DMS53 treated with DMSO at 0.1 percent for 48 hours (cell line): Measurements from ENCODE around the gene SRP14.
A peak's percentile ranks its signal among the peaks of the same experiment; 100 is the strongest.
"Not testable (repeated sequence)": the region's sequence is repeated elsewhere in the genome, so short reads cannot be mapped to it uniquely, and the experiment has no call there.

ENCODE experiments used
- DNase-seq: peaks from one replicate; lab custom pipeline; 2025; ENCODE audit not compliant: unreplicated experiment; lab: John Stamatoyannopoulos, UW

The SRP14 gene

DNA sequence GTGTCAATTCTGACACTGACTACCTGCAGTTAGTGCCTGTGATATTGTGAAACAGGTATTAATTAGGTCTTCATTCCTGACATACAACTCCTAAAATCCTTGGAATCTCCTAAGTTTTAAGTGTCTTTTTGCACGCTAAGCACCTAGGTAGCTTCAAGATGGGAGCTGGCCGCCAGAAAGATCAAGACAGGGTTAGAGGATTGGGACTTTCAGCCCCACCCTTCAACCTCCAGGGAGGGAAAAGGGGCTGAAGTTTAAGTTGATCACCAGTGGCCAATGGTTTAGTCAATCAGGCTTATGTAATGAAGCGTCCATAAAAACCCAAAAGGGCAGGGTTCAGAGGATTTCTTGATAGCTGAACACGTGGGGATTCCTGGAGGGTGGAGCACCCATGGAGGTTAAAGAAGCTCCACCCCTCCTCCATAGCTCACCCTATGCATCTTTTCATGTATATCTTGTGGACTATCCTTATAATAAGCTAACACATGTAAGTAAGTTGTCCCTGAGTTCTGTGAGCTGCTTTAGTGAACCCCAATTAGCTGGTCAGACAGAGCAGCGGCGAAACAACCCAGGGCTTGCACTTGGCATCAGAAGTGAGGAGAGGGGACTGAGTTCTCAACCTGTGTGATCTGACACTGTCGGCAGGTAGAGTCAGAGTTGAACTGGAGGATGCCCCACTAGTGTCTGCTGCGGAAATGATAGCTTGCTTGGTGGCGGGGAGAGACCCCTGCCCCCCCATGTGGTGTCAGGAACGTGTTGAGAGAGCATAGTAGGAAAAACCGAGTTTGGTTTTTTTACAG, 12.8 kb upstream of the SRP14 start:
- no peak for DNase-seq

DNA sequence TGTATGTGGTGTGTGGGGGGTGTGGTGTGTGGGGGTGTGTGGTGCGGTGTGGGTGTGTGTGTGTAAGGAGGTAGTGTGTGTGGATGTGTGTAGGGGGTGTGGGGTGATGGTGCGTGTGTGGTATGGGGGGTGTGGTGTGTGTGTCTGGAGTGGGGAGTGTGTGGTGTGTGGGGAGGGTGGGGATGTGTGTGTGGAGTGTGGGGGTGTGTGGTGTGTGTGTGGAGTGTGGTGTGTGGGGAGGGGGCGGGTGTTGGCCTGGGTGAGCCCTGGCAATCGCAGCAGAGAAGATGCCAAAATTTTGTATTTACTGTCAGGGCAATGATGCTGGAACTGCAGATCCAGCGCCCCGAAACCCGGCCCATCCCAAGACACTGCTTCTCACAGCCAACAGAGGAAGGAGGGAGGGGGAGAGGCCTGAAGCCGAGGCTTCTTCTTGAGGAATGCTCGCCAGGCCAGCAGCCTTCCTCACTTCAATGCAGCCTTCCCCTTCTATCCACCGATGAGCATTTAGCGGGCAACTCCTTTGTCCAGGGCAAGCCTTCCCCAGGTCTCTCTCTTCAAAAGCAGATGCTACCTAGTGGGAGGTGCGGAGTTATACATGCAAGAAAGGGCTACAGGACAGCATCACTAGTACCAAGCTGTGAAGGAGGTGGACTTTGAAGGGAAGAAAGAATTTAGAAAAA, 11.9 kb upstream of the SRP14 start:
- no peak for DNase-seq

DNA sequence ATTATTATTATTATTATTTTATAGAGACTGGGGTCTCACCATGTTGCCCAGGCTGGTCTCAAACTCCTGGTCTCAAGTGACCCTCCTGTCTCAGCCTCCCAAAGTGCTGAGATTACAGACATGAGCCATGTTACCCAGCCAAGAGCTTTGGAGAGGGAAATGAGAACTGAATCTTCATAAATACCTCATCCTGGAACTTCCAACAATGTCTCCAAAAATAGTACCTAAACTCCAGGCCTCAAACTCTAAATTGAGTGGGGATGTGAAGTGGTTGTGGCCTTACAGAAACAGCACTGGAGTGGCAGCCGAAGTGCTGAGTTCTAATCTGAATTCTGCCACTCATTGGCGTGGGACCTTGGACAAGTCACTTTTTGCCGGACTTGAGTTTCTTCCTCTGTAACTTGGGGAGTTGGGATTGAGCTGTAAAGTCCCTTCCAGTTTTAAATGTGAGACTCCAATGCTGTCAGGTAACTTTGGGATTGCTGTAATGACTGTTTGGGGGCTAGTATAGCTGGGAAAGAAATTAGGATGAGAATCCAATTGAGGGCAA, 10.0 kb upstream of the SRP14 start:
- no peak for DNase-seq

DNA sequence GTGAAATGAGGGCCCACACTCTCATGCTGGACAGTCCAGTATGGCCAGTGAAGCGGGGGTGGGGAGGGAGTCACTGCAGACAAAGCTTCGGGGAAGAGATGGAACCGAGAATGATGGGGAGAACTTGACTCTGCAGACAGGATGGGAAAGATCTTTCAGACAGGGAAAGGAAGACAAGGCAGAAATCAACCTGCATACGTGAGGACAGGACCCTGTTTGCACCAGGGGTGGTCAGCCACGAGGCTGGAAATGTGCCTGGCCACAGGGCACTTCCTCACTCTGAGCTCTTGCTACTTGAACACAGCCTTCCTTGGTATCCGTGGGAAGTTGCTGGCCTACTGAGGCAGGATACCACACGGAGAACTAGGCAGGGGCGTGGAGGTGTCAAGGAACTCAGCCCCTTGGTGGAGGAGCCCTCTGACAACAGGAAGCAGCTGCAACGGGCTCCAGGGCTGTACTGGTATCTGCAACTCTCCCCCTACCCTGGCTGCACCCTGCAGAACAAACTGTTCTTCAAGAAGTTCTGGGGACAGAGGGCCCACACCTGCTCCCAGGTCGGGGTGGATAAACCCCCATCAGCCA, 9.3 kb upstream of the SRP14 start:
- no peak for DNase-seq

DNA sequence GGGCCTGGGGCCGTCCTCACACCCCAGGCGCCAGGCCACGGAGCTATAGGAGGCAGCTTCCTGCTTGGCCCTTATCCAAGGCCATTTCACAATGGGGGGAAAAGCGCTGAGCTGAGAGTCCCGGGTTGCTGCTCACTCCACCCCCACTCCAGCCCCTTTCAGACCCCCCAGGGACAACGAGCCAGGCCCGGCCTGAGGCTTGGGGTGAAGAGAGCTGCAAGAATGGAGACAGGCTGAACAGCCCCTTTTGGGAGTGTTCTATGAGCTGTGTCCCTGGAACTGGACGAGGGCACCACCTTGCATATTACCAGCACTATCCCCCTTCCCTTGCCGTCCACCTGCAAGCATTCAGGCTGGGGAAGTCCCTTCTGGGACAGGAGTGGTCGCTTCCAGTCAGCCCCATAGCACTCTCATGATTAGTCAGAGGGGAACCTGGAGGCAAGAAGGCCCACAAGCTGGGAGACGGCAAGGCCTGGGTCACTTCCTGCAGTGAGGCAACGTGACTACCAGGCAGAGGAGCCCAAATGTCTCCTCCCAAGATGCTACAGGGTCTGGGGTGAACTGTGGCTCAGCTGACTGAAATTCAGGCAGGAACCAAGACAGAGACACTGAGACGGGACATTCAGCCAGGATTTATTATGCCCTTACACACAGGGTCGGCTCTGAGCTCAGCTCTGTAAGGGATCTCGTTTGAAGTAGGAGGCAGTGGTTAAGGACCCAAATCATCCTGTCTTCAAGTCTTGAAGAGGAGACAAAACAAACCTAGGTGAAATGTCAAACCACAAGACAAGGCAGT, 8.6 kb upstream of the SRP14 start:
- no peak for DNase-seq

- DNase-seq, result no peak
These were observed 7.9 kb upstream of the SRP14 start for GRCh38 chr15:40046721-40047414.

- DNase-seq, result no peak
These were observed 6.7 kb upstream of the SRP14 start for GRCh38 chr15:40045572-40046217.

DNA sequence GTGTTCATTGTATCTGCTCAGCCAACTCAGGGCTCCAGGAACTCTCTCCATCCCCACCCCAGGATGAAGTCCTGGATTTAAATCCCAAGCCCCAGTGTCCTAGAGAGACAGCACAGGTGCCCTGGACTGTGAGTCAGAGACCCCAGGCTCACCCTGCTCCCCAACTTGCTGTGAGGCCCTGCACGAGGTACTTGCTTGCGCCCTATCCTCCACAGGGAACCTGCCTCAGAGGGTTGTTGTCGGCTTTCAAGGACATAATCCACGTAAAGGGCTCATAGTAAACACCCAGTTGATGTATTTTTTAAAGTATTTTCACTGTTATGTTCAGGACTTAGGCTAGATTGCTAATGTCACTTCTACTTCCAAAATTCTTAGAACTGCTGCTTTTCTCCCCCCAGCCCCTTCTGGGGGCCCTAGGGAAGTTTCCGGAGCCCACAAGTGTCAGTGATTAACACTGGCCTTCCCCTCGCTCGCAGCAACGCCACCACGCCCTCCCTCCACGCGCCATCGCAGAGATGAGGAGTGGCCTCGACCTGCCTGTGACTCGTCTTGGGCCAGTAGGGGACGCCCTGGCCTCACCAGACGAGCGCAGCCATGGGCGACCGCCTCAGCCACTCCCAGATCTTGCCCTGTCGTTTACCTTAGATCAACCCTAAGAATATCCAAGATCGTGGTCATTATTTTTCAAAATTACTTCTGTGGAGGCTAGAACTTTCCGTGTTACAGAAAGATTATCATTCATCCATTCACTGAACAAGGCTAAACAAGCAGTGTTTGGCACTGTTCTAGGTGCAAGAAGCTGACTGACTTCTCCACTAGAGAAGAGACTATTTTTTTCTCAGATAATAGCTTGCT, 6.0 kb upstream of the SRP14 start:
- peak; percentile 56 for DNase-seq

GRCh38 chr15:40043927-40044716, 5.1 kb upstream of the SRP14 start:
- DNase-seq, result no peak

- no peak for DNase-seq
These were observed 3.9 kb upstream of the SRP14 start for GRCh38 chr15:40042791-40043320.

DNA sequence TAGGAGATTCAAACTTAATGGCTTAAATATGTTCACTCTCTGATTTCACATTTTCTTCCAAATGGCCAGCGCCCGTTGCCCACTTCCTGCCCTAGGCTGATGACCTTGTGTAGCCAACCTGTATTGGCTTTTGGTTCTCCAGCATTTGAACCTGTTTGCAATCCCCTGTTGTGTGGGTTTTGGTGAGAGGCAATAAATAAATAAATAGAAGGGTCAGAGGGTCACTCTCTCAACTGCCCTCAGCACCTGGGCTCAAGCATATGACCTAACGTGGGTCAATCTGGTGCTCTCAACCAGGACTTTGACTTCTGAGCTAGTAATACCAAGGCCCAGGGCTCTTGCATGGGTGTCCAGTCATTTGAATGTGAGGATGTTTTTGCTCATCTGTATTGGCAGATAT, 1.8 kb upstream of the SRP14 start:
- DNase-seq, result no peak

DNA sequence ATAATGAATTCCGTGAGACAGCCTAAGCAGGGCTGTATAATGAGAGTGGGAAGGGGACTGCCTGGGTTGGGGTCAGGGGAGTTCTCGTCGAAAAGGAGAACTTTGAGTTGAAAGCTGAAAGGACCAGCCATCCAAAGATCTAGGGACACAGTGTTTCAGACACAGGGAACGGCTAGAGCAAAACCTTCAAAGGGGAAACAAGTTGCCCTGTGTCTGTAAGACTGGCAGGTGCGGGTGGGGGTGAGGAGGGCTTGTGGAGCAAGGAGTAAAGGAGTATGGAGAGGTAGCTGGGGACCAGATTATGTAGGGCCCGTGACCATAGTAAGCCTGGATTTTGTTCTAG, 1.3 kb upstream of the SRP14 start:
- no peak for DNase-seq

DNA sequence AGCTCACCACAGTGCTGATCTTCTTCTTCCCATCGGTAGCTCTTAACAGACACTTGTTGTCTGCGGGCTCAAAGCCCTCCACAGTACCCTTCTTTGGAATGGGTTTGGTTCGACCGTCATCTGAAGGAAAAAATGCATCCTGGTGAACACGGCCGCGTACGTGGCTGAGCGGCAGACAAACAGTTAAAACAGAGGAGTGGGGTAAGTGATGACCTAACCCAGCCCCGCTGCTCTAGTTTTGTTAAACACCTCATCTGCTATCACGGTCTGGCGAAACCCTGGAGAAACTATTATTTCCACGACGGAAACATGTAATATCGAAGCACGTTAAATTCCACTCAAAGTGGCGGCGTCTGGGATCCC, 725 bp downstream of the SRP14 start:
- no peak for DNase-seq

DNA sequence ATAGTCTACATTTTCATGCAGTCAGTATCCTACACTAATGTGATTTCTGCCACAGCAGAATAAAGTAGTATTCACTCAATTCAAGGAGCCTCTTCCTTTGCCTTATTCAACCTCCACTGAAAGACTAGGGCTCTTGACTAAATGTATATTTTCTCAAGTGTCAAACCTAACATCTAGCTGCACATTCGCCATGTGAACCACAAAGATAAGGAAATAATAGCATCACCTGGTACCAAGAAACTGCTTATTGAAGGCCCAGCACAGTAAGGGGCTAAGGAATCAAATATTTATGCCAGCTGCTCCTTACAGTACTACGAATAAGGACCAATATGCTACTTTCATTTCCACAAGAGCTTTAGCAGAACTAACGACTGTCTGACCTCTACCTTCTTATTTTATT, 1.3 kb downstream of the SRP14 start:
- DNase-seq, result no peak

DNA sequence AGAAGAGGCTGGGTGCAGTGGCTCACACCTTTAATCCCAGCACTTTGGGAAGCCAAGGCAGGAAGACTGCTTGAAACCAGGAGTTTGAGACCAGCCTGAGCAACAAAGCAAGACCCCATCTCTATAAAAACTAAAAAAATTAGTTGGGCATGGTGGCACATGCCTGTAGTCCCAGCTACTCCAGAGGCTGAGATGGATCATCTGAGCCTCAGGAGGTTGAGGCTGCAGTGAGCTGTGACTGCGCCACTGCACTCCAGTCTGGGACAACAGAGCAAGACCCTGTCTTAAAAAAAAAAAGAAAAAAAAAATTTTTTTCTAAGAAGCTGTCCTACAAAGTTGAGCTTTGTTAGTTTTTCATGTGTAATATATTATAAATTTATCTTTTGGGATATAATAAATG, 3.8 kb downstream of the SRP14 start:
- DNase-seq, result not testable (repeated sequence)

GRCh38 chr15:40034186-40034946, 4.6 kb downstream of the SRP14 start:
- no peak for DNase-seq

DNA sequence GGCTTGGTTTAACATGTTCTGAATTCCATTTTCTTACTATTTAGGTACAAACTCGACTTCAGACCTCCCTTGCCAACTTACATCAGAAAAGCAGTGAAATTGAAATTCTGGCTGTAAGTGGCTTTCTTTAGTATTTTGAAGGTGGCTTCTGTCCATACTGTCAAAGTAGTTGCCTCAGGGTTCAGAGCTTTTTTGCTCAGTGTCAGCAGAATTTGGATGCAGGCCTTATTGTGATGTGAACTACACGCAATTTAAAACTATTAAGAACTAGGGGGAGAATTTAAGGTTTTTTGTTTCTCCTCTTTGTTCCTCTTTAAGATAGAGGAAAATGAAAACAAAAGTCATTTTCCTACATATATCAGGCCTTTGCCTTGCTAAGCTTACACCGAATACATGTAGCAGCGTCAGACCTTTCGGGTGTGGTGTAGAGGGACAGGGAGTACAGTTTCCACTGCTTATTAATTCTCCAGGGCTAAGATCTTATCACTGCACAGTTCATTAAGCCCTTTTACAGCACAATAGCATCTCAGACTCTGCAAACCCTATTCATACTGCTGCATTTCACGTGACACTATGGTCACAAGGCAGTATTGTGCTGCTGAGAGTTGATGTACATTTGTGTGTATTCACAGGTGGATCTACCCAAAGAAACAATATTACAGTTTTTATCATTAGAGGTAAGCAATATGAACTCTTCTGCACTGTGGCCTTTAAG, 6.7 kb downstream of the SRP14 start:
- DNase-seq, result no peak
